ENCODE results near the gene RPLP2.

RPLP2 gene

GRCh38 chr11:792873-793272, 16.9 kb upstream of the RPLP2 start:
- no peak for DNase-seq
- Histone ChIP-seq H3K36me3 (replicated peaks) (peaks cover 17% of the 10 kb centered on the region), H3K27me3 (replicated peaks) (no peaks in the 10 kb centered on the region), H3K4me3 (ENCODE audit: low read depth, low read length) (no peak overlapping the region), H3K27ac (no peak overlapping the region)
- in situ Hi-C loops (cut with HindIII; ENCODE audit: low pct_ligation_motif_present, low sequenced_read_pairs): no loop called here
- no peak for TF ChIP-seq CTCF (IDR thresholded peaks at IDR 0.05; ENCODE audit: low read depth, low read length, missing control alignments)

GRCh38 chr11:793556-793955, 16.2 kb upstream of the RPLP2 start:
- Histone ChIP-seq H3K4me3 (ENCODE audit: low read depth, low read length) (no peak overlapping the region), H3K36me3 (replicated peaks) (peaks cover 17% of the 10 kb centered on the region), H3K27me3 (replicated peaks) (no peaks in the 10 kb centered on the region), H3K27ac (no peak overlapping the region)
- no peak for DNase-seq
- no peak for TF ChIP-seq CTCF (IDR thresholded peaks at IDR 0.05; ENCODE audit: low read depth, low read length, missing control alignments)
- in situ Hi-C loops (cut with HindIII; ENCODE audit: low pct_ligation_motif_present, low sequenced_read_pairs): no loop called here

- Histone ChIP-seq H3K27ac (no peak overlapping the region), H3K36me3 (replicated peaks) (peaks cover 20% of the 10 kb centered on the region), H3K4me3 (ENCODE audit: low read depth, low read length) (no peak overlapping the region), H3K27me3 (replicated peaks) (no peaks in the 10 kb centered on the region)
- no peak for TF ChIP-seq CTCF (IDR thresholded peaks at IDR 0.05; ENCODE audit: low read depth, low read length, missing control alignments)
- no peak for DNase-seq
- in situ Hi-C loops (cut with HindIII; ENCODE audit: low pct_ligation_motif_present, low sequenced_read_pairs): no loop called here
Measured at GRCh38 chr11:794013-794765, 15.6 kb upstream of the RPLP2 start.

GRCh38 chr11:794766-795633, 14.8 kb upstream of the RPLP2 start:
- TF ChIP-seq CTCF (IDR thresholded peaks at IDR 0.05; ENCODE audit: low read depth, low read length, missing control alignments): no peak
- no peak overlapping the region for H3K4me3 ChIP-seq (ENCODE audit: low read depth, low read length)
- in situ Hi-C loops (cut with HindIII; ENCODE audit: low pct_ligation_motif_present, low sequenced_read_pairs): no loop called here
- no peaks in the 10 kb centered on the region for H3K27me3 ChIP-seq (replicated peaks)
- peaks cover 23% of the 10 kb centered on the region for H3K36me3 ChIP-seq (replicated peaks)
- H3K27ac ChIP-seq: no peak overlapping the region
- DNase-seq: no peak

GRCh38 chr11:795634-796564, 13.9 kb upstream of the RPLP2 start:
- Histone ChIP-seq H3K27me3 (replicated peaks) (no peaks in the 10 kb centered on the region), H3K4me3 (ENCODE audit: low read depth, low read length) (peak overlapping the region; percentile 80), H3K27ac (peak overlapping the region; percentile 79), H3K36me3 (replicated peaks) (peaks cover 23% of the 10 kb centered on the region)
- peak; percentile 75 for DNase-seq
- in situ Hi-C loops (cut with HindIII; ENCODE audit: low pct_ligation_motif_present, low sequenced_read_pairs): no loop called here
- TF ChIP-seq CTCF (IDR thresholded peaks at IDR 0.05; ENCODE audit: low read depth, low read length, missing control alignments): no peak
